ENCODE data around the gene CA10.

CA10 gene

GRCh38 chr17:51647067-51647466 is 511.4 kb downstream of the CA10 start:
- TF ChIP-seq CTCF (IDR thresholded peaks at IDR 0.05) = no peak
- no peaks in the 10 kb centered on the region for H3K4me1 ChIP-seq
- H3K79me2 ChIP-seq = no peaks in the 10 kb centered on the region
- no peaks in the 10 kb centered on the region for H3K9me3 ChIP-seq (ENCODE audit: control insufficient read depth, low read length)
- H3K36me3 ChIP-seq (ENCODE audit: control insufficient read depth, insufficient read depth, low read length) = no peaks in the 10 kb centered on the region
- H3K9ac ChIP-seq = no peak overlapping the region
- H2AFZ ChIP-seq = no peak overlapping the region
- no peak overlapping the region for H3K4me3 ChIP-seq (ENCODE audit: low read depth, low read length)
- no peak overlapping the region for H3K27ac ChIP-seq
- no peak overlapping the region for H3K4me2 ChIP-seq (ENCODE audit: low read length)
- no peaks in the 10 kb centered on the region for H3K27me3 ChIP-seq (ENCODE audit: control insufficient read depth, insufficient read depth, low read length)

- Histone ChIP-seq H2AFZ (no peak overlapping the region), H3K27ac (no peak overlapping the region), H3K79me2 (no peaks in the 10 kb centered on the region), H3K9me3 (ENCODE audit: control insufficient read depth, low read length) (no peaks in the 10 kb centered on the region), H3K27me3 (ENCODE audit: control insufficient read depth, insufficient read depth, low read length) (no peaks in the 10 kb centered on the region), H3K4me1 (no peaks in the 10 kb centered on the region), H3K9ac (no peak overlapping the region), H3K4me3 (ENCODE audit: low read depth, low read length) (no peak overlapping the region), H3K4me2 (ENCODE audit: low read length) (no peak overlapping the region), H3K36me3 (ENCODE audit: control insufficient read depth, insufficient read depth, low read length) (no peaks in the 10 kb centered on the region)
- no peak for TF ChIP-seq CTCF (IDR thresholded peaks at IDR 0.05)
These were observed 512.0 kb downstream of the CA10 start for GRCh38 chr17:51646539-51646938.

GRCh38 chr17:51645056-51645455 is 513.5 kb downstream of the CA10 start:
- H3K27me3 ChIP-seq (ENCODE audit: control insufficient read depth, insufficient read depth, low read length) = no peaks in the 10 kb centered on the region
- H3K36me3 ChIP-seq (ENCODE audit: control insufficient read depth, insufficient read depth, low read length) = no peaks in the 10 kb centered on the region
- H3K4me2 ChIP-seq (ENCODE audit: low read length) = no peak overlapping the region
- H3K4me1 ChIP-seq = no peaks in the 10 kb centered on the region
- H3K4me3 ChIP-seq (ENCODE audit: low read depth, low read length) = no peak overlapping the region
- H2AFZ ChIP-seq = no peak overlapping the region
- H3K9ac ChIP-seq = no peak overlapping the region
- no peaks in the 10 kb centered on the region for H3K9me3 ChIP-seq (ENCODE audit: control insufficient read depth, low read length)
- TF ChIP-seq CTCF (IDR thresholded peaks at IDR 0.05) = no peak
- no peaks in the 10 kb centered on the region for H3K79me2 ChIP-seq
- no peak overlapping the region for H3K27ac ChIP-seq

GRCh38 chr17:51643702-51644490 is 514.6 kb downstream of the CA10 start:
- Histone ChIP-seq H3K4me2 (ENCODE audit: low read length) (no peak overlapping the region), H3K4me3 (ENCODE audit: low read depth, low read length) (no peak overlapping the region), H3K4me1 (no peaks in the 10 kb centered on the region), H3K36me3 (ENCODE audit: control insufficient read depth, insufficient read depth, low read length) (no peaks in the 10 kb centered on the region), H3K79me2 (no peaks in the 10 kb centered on the region), H3K27me3 (ENCODE audit: control insufficient read depth, insufficient read depth, low read length) (no peaks in the 10 kb centered on the region), H3K9ac (no peak overlapping the region), H3K27ac (no peak overlapping the region), H2AFZ (no peak overlapping the region), H3K9me3 (ENCODE audit: control insufficient read depth, low read length) (no peaks in the 10 kb centered on the region)
- no peak for TF ChIP-seq CTCF (IDR thresholded peaks at IDR 0.05)

- H3K4me3 ChIP-seq (ENCODE audit: low read depth, low read length) = no peak overlapping the region
- H3K4me2 ChIP-seq (ENCODE audit: low read length) = no peak overlapping the region
- TF ChIP-seq CTCF (IDR thresholded peaks at IDR 0.05) = no peak
- no peaks in the 10 kb centered on the region for H3K79me2 ChIP-seq
- no peaks in the 10 kb centered on the region for H3K27me3 ChIP-seq (ENCODE audit: control insufficient read depth, insufficient read depth, low read length)
- no peak overlapping the region for H2AFZ ChIP-seq
- H3K9ac ChIP-seq = no peak overlapping the region
- H3K27ac ChIP-seq = no peak overlapping the region
- H3K9me3 ChIP-seq (ENCODE audit: control insufficient read depth, low read length) = no peaks in the 10 kb centered on the region
- no peaks in the 10 kb centered on the region for H3K4me1 ChIP-seq
- no peaks in the 10 kb centered on the region for H3K36me3 ChIP-seq (ENCODE audit: control insufficient read depth, insufficient read depth, low read length)
These were observed 516.5 kb downstream of the CA10 start for GRCh38 chr17:51642029-51642428.

Measured in parathyroid adenoma (tissue), 2 donors.